H1 (cell line): ENCODE data around the gene QDPR. TPM values are rescaled to one million over a fixed set of nuclear protein-coding genes. Genes with fewer than 3 reads are reported as not detected.

Experiments used
- CTCF ChIA-PET: fragments of 300-600 bp; sonication (Branson Sonifier 250); formaldehyde crosslinking; loops from one replicate; lab custom pipeline; 2021; ENCODE audit not compliant: partially characterized antibody; lab: Charles Lee
- POLR2A ChIA-PET: fragments of 300-600 bp; sonication (Branson Sonifier 250); formaldehyde crosslinking; loops from one replicate; lab custom pipeline; 2021; ENCODE audit warnings: inconsistent platforms; ENCODE audit not compliant: partially characterized antibody; lab: Charles Lee
- DNase-seq, 2 experiments: peaks; one replicate each; pipeline versions ENCODE4 v3.0.0 to v3.0.0-alpha.2; 2010 to 2022; ENCODE audit warnings: low spot score in 2 of 2, low read depth in 1 of 2, mixed read lengths in 1 of 2
- FAIRE-seq: peaks from 2 replicates; lab custom pipeline; 2011; peaks lifted over from hg19 to GRCh38; lab: Jason Lieb, UNC
- H2AFZ ChIP-seq: 2 replicates; pipeline ENCODE4 v1.8.1; 2012; ENCODE audit warnings: low read length, inconsistent platforms
- H2AK5ac ChIP-seq: 2 replicates; pipeline ENCODE4 v1.6.1; 2013; ENCODE audit warnings: low read depth, low read length
- H2BK120ac ChIP-seq: replicated peaks from 2 replicates; pipeline ENCODE3; 2013; ENCODE audit warnings: low read depth, low read length, inconsistent platforms
- H2BK12ac ChIP-seq: 2 replicates; pipeline ENCODE4 v1.6.1; 2013; ENCODE audit warnings: low read depth, low read length
- H2BK15ac ChIP-seq: 2 replicates; pipeline ENCODE4 v1.6.1; 2013; ENCODE audit warnings: low read length
- H2BK20ac ChIP-seq: 2 replicates; pipeline ENCODE4 v1.6.1; 2013; ENCODE audit warnings: low read length
- H2BK5ac ChIP-seq: 2 replicates; pipeline ENCODE4 v1.6.1; 2013; ENCODE audit warnings: low read depth, low read length
- H3K14ac ChIP-seq: 2 replicates; pipeline ENCODE4 v1.6.1; 2013; ENCODE audit warnings: inconsistent platforms; ENCODE audit not compliant: insufficient read length
- H3K18ac ChIP-seq: 2 replicates; pipeline ENCODE4 v1.6.1; 2013; ENCODE audit warnings: low read length; ENCODE audit errors: extremely low read depth
- H3K23ac ChIP-seq: 2 replicates; pipeline ENCODE4 v1.6.1; 2013; ENCODE audit warnings: inconsistent platforms; ENCODE audit not compliant: insufficient read length
- H3K23me2 ChIP-seq: 2 replicates; pipeline ENCODE4 v1.6.1; 2013; ENCODE audit warnings: low read depth, low read length
- H3K27ac ChIP-seq: 2 replicates; pipeline ENCODE4 v1.6.1; 2011; ENCODE audit warnings: low read depth, low read length, inconsistent platforms
- H3K27me3 ChIP-seq, 4 experiments: replicated peaks in 1 of 4; 1 replicate in 1 of 4; 2 replicates in 3 of 4; pipeline versions ENCODE4 v1.6.1 to v1.8.1; 2011 to 2013; ENCODE audit warnings: low read length in 3 of 4, mild to moderate bottlenecking in 3 of 4, inconsistent platforms in 2 of 4, mixed read lengths in 2 of 4, moderate library complexity in 1 of 4; ENCODE audit not compliant: control insufficient read depth in 3 of 4, insufficient read depth in 3 of 4; ENCODE audit errors: extremely low read depth in 1 of 4
- H3K36me3 ChIP-seq, 4 experiments: 2 replicates each; pipeline versions ENCODE4 v1.6.1 to v1.8.1; 2011 to 2013; ENCODE audit warnings: mild to moderate bottlenecking in 4 of 4, low read length in 3 of 4, moderate library complexity in 2 of 4, control low read depth in 1 of 4, inconsistent platforms in 1 of 4; ENCODE audit not compliant: insufficient read depth in 4 of 4, control insufficient read depth in 2 of 4
- H3K4ac ChIP-seq: replicated peaks from 2 replicates; pipeline ENCODE3; 2013; ENCODE audit warnings: low read length, low read depth, mixed read lengths, inconsistent platforms; ENCODE audit not compliant: insufficient read length
- H3K4me1 ChIP-seq, 4 experiments: replicated peaks in 1 of 4; 1 replicate in 1 of 4; 2 replicates in 3 of 4; pipeline versions ENCODE4 v1.6.1 to v1.8.1; 2011 to 2013; ENCODE audit warnings: low read length in 3 of 4, inconsistent platforms in 2 of 4, mixed read lengths in 1 of 4; ENCODE audit not compliant: insufficient read depth in 4 of 4, control insufficient read depth in 3 of 4
- H3K4me2 ChIP-seq, 2 experiments: 2 replicates each; pipeline versions ENCODE4 v1.6.1 to v1.8.1; 2011 to 2013; ENCODE audit warnings: low read depth in 2 of 2, low read length in 2 of 2, control low read depth in 1 of 2, inconsistent platforms in 1 of 2, mild to moderate bottlenecking in 1 of 2; ENCODE audit not compliant: insufficient read depth in 1 of 2
- H3K4me3 ChIP-seq, 4 experiments: fragments of 200-600, 300-600 bp in 1 of 4; sonication (generic), shearing (Covaris generic), sonication (Bioruptor Twin) in 1 of 4; 2 replicates each; pipeline versions ENCODE4 v1.5.1 to v1.8.1; 2011 to 2016; ENCODE audit warnings: low read length in 4 of 4, low read depth in 3 of 4, control low read depth in 2 of 4, inconsistent platforms in 2 of 4, mild to moderate bottlenecking in 2 of 4, mixed read lengths in 1 of 4, moderate library complexity in 1 of 4; ENCODE audit not compliant: insufficient read depth in 2 of 4; ENCODE audit errors: extremely low read depth in 1 of 4
- H3K56ac ChIP-seq: replicated peaks from 2 replicates; pipeline ENCODE3; 2013; ENCODE audit warnings: low read depth, mild to moderate bottlenecking, mixed read lengths, low read length, inconsistent platforms; ENCODE audit not compliant: insufficient read length
- H3K79me1 ChIP-seq: 2 replicates; pipeline ENCODE4 v1.6.1; 2013; ENCODE audit warnings: low read depth, low read length, control low read depth
- H3K79me2 ChIP-seq, 2 experiments: 2 replicates each; pipeline versions ENCODE4 v1.6.1 to v1.8.1; 2012 to 2013; ENCODE audit warnings: low read length in 2 of 2, mild to moderate bottlenecking in 2 of 2, inconsistent platforms in 1 of 2; ENCODE audit not compliant: insufficient read depth in 2 of 2, control insufficient read depth in 1 of 2
- H3K9ac ChIP-seq, 4 experiments: replicated peaks in 1 of 4; 1 replicate in 1 of 4; 2 replicates in 3 of 4; pipeline versions ENCODE4 v1.6.1 to v1.8.1; 2011 to 2013; ENCODE audit warnings: low read depth in 3 of 4, low read length in 3 of 4, control low read depth in 2 of 4, mild to moderate bottlenecking in 2 of 4, moderate library complexity in 2 of 4, inconsistent platforms in 1 of 4; ENCODE audit errors: extremely low read depth in 1 of 4
- H3K9me3 ChIP-seq, 2 experiments: 2 replicates each; pipeline versions ENCODE4 v1.6.1 to v1.8.1; 2012 to 2013; ENCODE audit warnings: mild to moderate bottlenecking in 2 of 2, moderate library complexity in 2 of 2, control low read depth in 1 of 2, inconsistent platforms in 1 of 2, low read depth in 1 of 2, low read length in 1 of 2, mixed read lengths in 1 of 2; ENCODE audit not compliant: insufficient read depth in 2 of 2
- H4K20me1 ChIP-seq, 2 experiments: replicated peaks in 1 of 2; 2 replicates each; pipeline versions ENCODE3 to v1.8.1; 2011 to 2013; ENCODE audit warnings: inconsistent platforms in 2 of 2, low read length in 2 of 2, mild to moderate bottlenecking in 1 of 2; ENCODE audit not compliant: insufficient read depth in 2 of 2, control insufficient read depth in 1 of 2
- H4K5ac ChIP-seq: 2 replicates; pipeline ENCODE4 v1.6.1; 2013; ENCODE audit warnings: low read length, low read depth, mixed read lengths, inconsistent platforms; ENCODE audit not compliant: insufficient read length
- H4K8ac ChIP-seq: 2 replicates; pipeline ENCODE4 v1.8.0; 2013; ENCODE audit warnings: mild to moderate bottlenecking, moderate library complexity, low read length, inconsistent platforms; ENCODE audit not compliant: insufficient read depth; ENCODE audit errors: extremely low read depth
- H4K91ac ChIP-seq: replicated peaks from 2 replicates; pipeline ENCODE3; 2013; ENCODE audit warnings: low read length, mixed read lengths, inconsistent platforms; ENCODE audit not compliant: insufficient read length
- BRCA1 ChIP-seq: IDR thresholded peaks from 2 replicates; pipeline ENCODE4 v1.6.1; 2012; ENCODE audit warnings: low read depth, low read length, improper control_type of control experiment
- EZH2 ChIP-seq: fragments of 200-600 bp; sonication (generic); IDR thresholded peaks from 2 replicates; pipeline ENCODE4 v1.7.1; 2012; ENCODE audit warnings: low read depth, mild to moderate bottlenecking, moderate library complexity, low read length, inconsistent platforms; ENCODE audit not compliant: severe bottlenecking
- WGBS, 2 experiments: shearing (Covaris generic) in 1 of 2; methylation state at CpG; one replicate each; pipeline versions ENCODE4 v1.1.6 to v1.1.7; 2013 to 2015; ENCODE audit warnings: low lambda C conversion rate in 2 of 2, mixed read lengths in 2 of 2, inconsistent platforms in 1 of 2, low coverage in 1 of 2, missing lambda C conversion rate in 1 of 2; ENCODE audit not compliant: insufficient replicate concordance in 2 of 2, insufficient coverage in 1 of 2, insufficient read length in 1 of 2; ENCODE audit errors: extremely low coverage in 1 of 2, missing lambda C conversion rate in 1 of 2; 5-methylcytosine and 5-hydroxymethylcytosine counted together
- polyA plus RNA-seq, 7 experiments: library from polyadenylated mRNA; depleted of rRNA in 3 of 7; stranded (reverse) in 5 of 7; unstranded in 2 of 7; fragments of >200 nt in 5 of 7; fragments of 200-250 nt in 2 of 7; gene quantifications; 1 replicate in 5 of 7; 2 replicates in 1 of 7; 4 replicates in 1 of 7; pipeline versions ENCODE4 v1.2.1 to v1.2.3, GENCODE V29; 2011 to 2013; ENCODE audit warnings: missing spikeins in 2 of 7, mixed read lengths in 2 of 7
- total RNA-seq: library from RNA; stranded (reverse); fragmentation: NEBNext Ultra II Directional; extraction: Animal tissue kit (Norgen Biotek cat#: 25700); gene quantifications from 2 replicates; pipeline ENCODE4 v1.2.1, GENCODE V29; 2021

The QDPR gene
- total and polyA plus RNA-seq, 2 of the 8 experiments (the other 6 are each of a cell fraction or from before 2014, with no cell fraction given): 33.6 to 35.9 TPM

GRCh38 chr4:17535242-17535641, 23.4 kb upstream of the QDPR start:
- H3K79me1 ChIP-seq: no peaks in the 10 kb centered on the region
- H3K27ac ChIP-seq: no peak overlapping the region
- H2BK20ac ChIP-seq: no peak overlapping the region
- H3K23ac ChIP-seq: no peak overlapping the region
- H2AK5ac ChIP-seq: no peak overlapping the region
- H2BK15ac ChIP-seq: no peak overlapping the region
- no peaks in the 10 kb centered on the region for H4K20me1 ChIP-seq
- H2BK120ac ChIP-seq: no peak overlapping the region
- TF ChIP-seq BRCA1: no peak
- TF ChIP-seq EZH2: no peak
- TF ChIP-seq, all 59 proteins: peak for 0
- H2BK12ac ChIP-seq: no peak overlapping the region
- H3K4me2 ChIP-seq: no peak overlapping the region
- H3K4me3 ChIP-seq: no peak overlapping the region
- H3K9me3 ChIP-seq: no peaks in the 10 kb centered on the region
- H3K4me1 ChIP-seq: no peaks in the 10 kb centered on the region
- H3K9ac ChIP-seq: no peak overlapping the region
- H3K36me3 ChIP-seq: no peaks in the 10 kb centered on the region
- ChIA-PET CTCF (no interaction called here), POLR2A (interaction anchor here (1.4 kb wide), 1 partner anchor 17 kb away, joined by 4 read pairs; no protein-coding TSS in a partner anchor)
- no peak for DNase-seq
- H4K91ac ChIP-seq: no peak overlapping the region
- no peak overlapping the region for H3K4ac ChIP-seq
- no peak overlapping the region for H4K8ac ChIP-seq
- FAIRE-seq: no peak
- no peaks in the 10 kb centered on the region for H3K23me2 ChIP-seq
- H2BK5ac ChIP-seq: no peak overlapping the region
- H3K14ac ChIP-seq: no peak overlapping the region
- H3K27me3 ChIP-seq: no peaks in the 10 kb centered on the region
- WGBS, 2 experiments: 90% methylated on average over 4 of the region's 4 CpGs; no CpG with 5 or more reads in 1 of the 2 experiments
- H3K79me2 ChIP-seq: no peaks in the 10 kb centered on the region
- H3K56ac ChIP-seq: no peak overlapping the region
- H2AFZ ChIP-seq: 0 out of 2 replicates have a peak overlapping the region, but pooled peaks have one; percentile 58
- H3K18ac ChIP-seq: no peak overlapping the region
- H4K5ac ChIP-seq: no peak overlapping the region
